AG04450 (cell line): ENCODE data around the gene OR56A4. TPM values are rescaled to one million over a fixed set of nuclear protein-coding genes. Genes with fewer than 3 reads are reported as not detected.

Experiments used
- CTCF ChIA-PET: fragments of 300-600, 350-600 bp; formaldehyde crosslinking; extraction: SDS; loops from one replicate; lab custom pipeline; 2022; ENCODE audit warnings: antibody characterized with exemption, inconsistent platforms; lab: Charles Lee
- POLR2A ChIA-PET: fragments of 350-600 bp; formaldehyde crosslinking; extraction: SDS; loops from one replicate; lab custom pipeline; 2021; ENCODE audit warnings: antibody characterized with exemption, inconsistent platforms; lab: Yijun Ruan, JAX
- DNase-seq: peaks from one replicate; pipeline ENCODE4 v3.0.0-alpha.2; 2011; ENCODE audit warnings: low read depth, low spot score
- H3K27ac ChIP-seq: one replicate; pipeline ENCODE4 v1.5.1; 2012; ENCODE audit warnings: low read depth, low read length, control low read depth
- H3K27me3 ChIP-seq: one replicate; pipeline ENCODE4 v1.6.0; 2012; ENCODE audit warnings: low read length; ENCODE audit not compliant: control insufficient read depth, insufficient read depth
- H3K4me3 ChIP-seq: 2 replicates; pipeline ENCODE4 v1.5.1; 2011; ENCODE audit warnings: mild to moderate bottlenecking, low read depth, low read length, control low read depth
- H3K9me3 ChIP-seq: 2 replicates; pipeline ENCODE4 v1.5.1; 2012; ENCODE audit warnings: low read length; ENCODE audit not compliant: control insufficient read depth, insufficient read depth
- CTCF ChIP-seq: IDR thresholded peaks from 2 replicates; pipeline ENCODE4 v1.5.1; 2011; ENCODE audit warnings: low read depth, low read length, control low read depth, inconsistent platforms
- polyA plus RNA-seq: library from polyadenylated mRNA; depleted of rRNA; stranded (reverse); fragments of >200 nt; gene quantifications from 2 replicates; pipeline ENCODE4 v1.2.3, GENCODE V29; 2011

OR56A4 gene
- polyA plus RNA-seq, 1 experiment: not detected

GRCh38 chr11:6006395-6006794 lies 351 bp downstream of the OR56A4 start:
- H3K9me3 ChIP-seq: no peaks in the 10 kb centered on the region
- H3K27me3 ChIP-seq: no peaks in the 10 kb centered on the region
- H3K27ac ChIP-seq: no peak overlapping the region
- ChIA-PET CTCF (no interaction called here), POLR2A (no interaction called here)
- TF ChIP-seq CTCF: no peak
- DNase-seq: no peak
- no peak overlapping the region for H3K4me3 ChIP-seq

- no peak for DNase-seq
- CTCF ChIA-PET: no interaction called here
- no peak for TF ChIP-seq CTCF
- H3K27me3 ChIP-seq: no peaks in the 10 kb centered on the region
- H3K9me3 ChIP-seq: no peaks in the 10 kb centered on the region
- H3K27ac ChIP-seq: no peak overlapping the region
- POLR2A ChIA-PET: no interaction called here
- H3K4me3 ChIP-seq: no peak overlapping the region
Observed at GRCh38 chr11:6002202-6002699, 4.5 kb downstream of the OR56A4 start.

- no peak for DNase-seq
- ChIA-PET CTCF (interaction anchor here (0.9 kb wide), 1 partner anchor 368 kb away, joined by 3 read pairs; no protein-coding TSS in a partner anchor), POLR2A (no interaction called here)
- no peak overlapping the region for H3K4me3 ChIP-seq
- no peak overlapping the region for H3K27ac ChIP-seq
- no peaks in the 10 kb centered on the region for H3K27me3 ChIP-seq
- peaks cover 6% of the 10 kb centered on the region for H3K9me3 ChIP-seq
- TF ChIP-seq CTCF: no peak
Observed at GRCh38 chr11:5994791-5995190, 12.0 kb downstream of the OR56A4 start.

GRCh38 chr11:5992604-5993251 lies 14.0 kb downstream of the OR56A4 start:
- Histone ChIP-seq H3K4me3 (no peak overlapping the region), H3K27ac (no peak overlapping the region), H3K9me3 (peaks cover 6% of the 10 kb centered on the region), H3K27me3 (no peaks in the 10 kb centered on the region)
- ChIA-PET CTCF (interaction anchor here (0.6 to 4.5 kb wide), 7 partner anchors 17 to 704 kb away, joined by 3 to 30 read pairs (median 3); no protein-coding TSS in a partner anchor), POLR2A (interaction anchor here (1.0 kb wide), 1 partner anchor 370 kb away, joined by 3 read pairs; no protein-coding TSS in a partner anchor)
- no peak for DNase-seq
- peak; percentile 48 for TF ChIP-seq CTCF

GRCh38 chr11:5992150-5992549 lies 14.6 kb downstream of the OR56A4 start:
- POLR2A ChIA-PET: interaction anchor here (1.0 kb wide), 1 partner anchor 371 kb away, joined by 3 read pairs; no protein-coding TSS in a partner anchor
- no peak for TF ChIP-seq CTCF
- no peak for DNase-seq
- no peak overlapping the region for H3K4me3 ChIP-seq
- CTCF ChIA-PET: interaction anchor here (0.6 to 4.5 kb wide), 7 partner anchors 18 to 704 kb away, joined by 3 to 30 read pairs (median 3); no protein-coding TSS in a partner anchor
- H3K27me3 ChIP-seq: no peaks in the 10 kb centered on the region
- H3K27ac ChIP-seq: no peak overlapping the region
- peaks cover 6% of the 10 kb centered on the region for H3K9me3 ChIP-seq
